Neural progenitor cell (in vitro differentiated cells): ENCODE data around the gene SCLT1.

Experiments
- CTCF ChIP-seq: fragments of 200-600 bp; sonication (generic); IDR thresholded peaks from 2 replicates; pipeline ENCODE4 v1.5.1; 2017; ENCODE audit warnings: antibody characterized with exemption, mild to moderate bottlenecking
- EZH2 ChIP-seq: fragments of 200-600 bp; sonication (generic); IDR thresholded peaks from 2 replicates; pipeline ENCODE4 v1.6.1; 2017; ENCODE audit warnings: antibody characterized with exemption, mild to moderate bottlenecking, moderate library complexity
- EZH2phosphoT487 ChIP-seq: fragments of 200-600 bp; sonication (generic); IDR thresholded peaks from 2 replicates; pipeline ENCODE4 v1.6.1; 2017; ENCODE audit warnings: antibody characterized with exemption

- TF ChIP-seq CTCF (no peak), EZH2phosphoT487 (no peak), EZH2 (no peak)
Observed at GRCh38 chr4:128868758-128869157, 224.6 kb downstream of the SCLT1 start.
